Raji (cell line): ENCODE data around the gene PRRX1.

Experiments
- POLR2A ChIP-seq: IDR thresholded peaks from 2 replicates; pipeline ENCODE4 v1.6.1; 2011; ENCODE audit warnings: low read depth, low read length, control low read depth; ENCODE audit not compliant: insufficient read depth

PRRX1 gene

GRCh38 chr1:170716835-170717429, 53.0 kb downstream of the PRRX1 start:
- TF ChIP-seq POLR2A: no peak

DNA sequence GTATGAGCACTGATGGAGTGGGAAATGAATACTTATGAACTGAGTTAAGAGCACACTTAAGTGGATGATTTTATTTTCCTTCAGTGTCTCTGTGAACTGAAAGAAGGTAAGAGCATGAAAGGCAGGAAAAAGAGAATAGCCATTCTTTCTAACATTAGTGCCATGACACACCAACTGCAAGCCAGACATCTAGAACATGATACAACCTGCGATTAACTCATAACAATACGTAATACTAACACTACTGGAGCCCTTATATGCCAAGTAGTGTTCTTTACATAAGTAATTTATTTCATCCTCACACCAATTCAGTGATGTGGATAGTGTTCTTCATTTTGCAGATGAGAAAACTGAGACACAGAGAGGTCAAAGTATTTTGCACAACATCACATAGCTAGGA, 56.7 kb downstream of the PRRX1 start:
- TF ChIP-seq POLR2A: no peak

GRCh38 chr1:170721621-170722020, 57.7 kb downstream of the PRRX1 start:
- no peak for TF ChIP-seq POLR2A

DNA sequence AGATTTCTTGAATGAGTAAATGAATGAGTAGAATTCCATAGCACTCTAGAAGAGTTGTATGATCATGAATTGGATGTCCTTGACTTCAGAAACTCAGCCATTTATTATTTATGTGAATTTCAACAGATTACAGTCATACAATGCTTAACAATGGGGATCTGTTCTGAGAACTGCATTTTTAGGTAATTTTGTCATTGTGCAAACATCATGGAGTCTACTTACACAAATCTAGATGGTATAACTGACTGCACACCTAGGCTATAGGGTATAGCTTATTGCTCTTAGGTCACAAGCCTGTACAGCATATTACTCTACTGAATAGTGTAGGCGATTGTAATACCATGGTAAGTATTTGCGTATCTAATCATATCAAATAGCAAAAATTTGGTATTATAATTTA, 59.6 kb downstream of the PRRX1 start:
- TF ChIP-seq POLR2A: no peak

GRCh38 chr1:170725326-170725725, 61.4 kb downstream of the PRRX1 start:
- no peak for TF ChIP-seq POLR2A

DNA sequence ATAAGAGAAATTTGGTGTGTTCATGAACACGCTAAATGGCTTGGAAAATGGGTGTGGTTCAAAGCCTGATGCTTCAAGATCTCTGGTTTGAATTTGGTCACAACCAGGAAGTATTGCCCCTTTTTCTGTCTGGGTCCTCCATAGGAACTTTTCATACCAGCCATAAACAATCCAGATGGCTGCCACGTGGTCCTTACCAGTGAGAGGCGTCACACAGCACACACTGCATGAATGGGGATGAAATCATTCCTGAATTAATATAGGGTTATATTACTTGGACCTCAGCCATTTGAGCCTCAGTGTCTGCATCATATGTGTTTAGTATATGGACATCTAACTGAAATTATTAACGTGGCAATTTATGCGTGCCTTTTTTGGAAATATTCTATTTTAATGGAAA, 64.0 kb downstream of the PRRX1 start:
- TF ChIP-seq POLR2A: no peak

GRCh38 chr1:170729225-170730002, 65.5 kb downstream of the PRRX1 start:
- TF ChIP-seq POLR2A: no peak

DNA sequence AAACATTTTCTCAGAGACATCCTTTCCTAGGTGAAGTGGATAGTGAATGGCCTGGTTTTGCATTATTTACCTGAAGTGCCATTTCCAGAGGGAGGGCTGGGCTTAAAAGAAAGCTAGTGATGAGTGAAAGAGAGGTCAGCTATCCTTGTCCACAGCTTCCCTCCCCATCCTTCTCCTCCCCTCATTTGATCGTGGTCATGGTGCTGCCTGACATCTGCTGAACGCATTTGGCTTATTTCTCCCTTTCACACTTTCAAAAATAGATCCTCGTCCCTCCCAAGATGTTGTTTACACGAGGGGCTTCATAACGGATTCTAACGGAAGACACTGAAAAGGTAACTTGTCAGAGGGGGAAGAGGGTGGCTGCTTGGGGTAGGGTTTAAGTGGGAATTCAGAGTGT, 66.1 kb downstream of the PRRX1 start:
- no peak for TF ChIP-seq POLR2A

DNA sequence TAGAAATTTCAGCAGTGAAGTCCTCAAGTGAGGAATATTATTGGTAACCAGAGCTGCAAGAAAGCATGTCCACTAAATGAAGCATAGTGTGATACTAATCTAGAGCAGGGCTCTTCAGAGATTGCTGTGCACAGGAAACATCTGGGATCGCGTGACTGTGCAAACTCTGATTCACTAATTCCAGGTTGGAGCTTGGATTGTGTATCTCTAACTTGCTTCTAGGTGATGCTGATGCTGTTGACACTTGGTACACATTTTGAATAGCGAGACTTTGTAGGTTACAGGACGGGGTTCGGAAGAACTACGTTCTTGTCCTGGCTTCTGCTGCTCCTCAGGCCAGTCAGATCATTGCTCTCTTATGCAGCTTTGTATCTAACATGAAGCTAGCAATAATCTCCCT, 66.5 kb downstream of the PRRX1 start:
- TF ChIP-seq POLR2A: no peak

- no peak for TF ChIP-seq POLR2A
These were observed 67.8 kb downstream of the PRRX1 start for GRCh38 chr1:170731566-170732251.

- TF ChIP-seq POLR2A: no peak
These were observed 68.3 kb downstream of the PRRX1 start for GRCh38 chr1:170732252-170732588.

GRCh38 chr1:170734412-170735175, 70.7 kb downstream of the PRRX1 start:
- no peak for TF ChIP-seq POLR2A

- no peak for TF ChIP-seq POLR2A
These were observed 71.7 kb downstream of the PRRX1 start for GRCh38 chr1:170735366-170736263.

DNA sequence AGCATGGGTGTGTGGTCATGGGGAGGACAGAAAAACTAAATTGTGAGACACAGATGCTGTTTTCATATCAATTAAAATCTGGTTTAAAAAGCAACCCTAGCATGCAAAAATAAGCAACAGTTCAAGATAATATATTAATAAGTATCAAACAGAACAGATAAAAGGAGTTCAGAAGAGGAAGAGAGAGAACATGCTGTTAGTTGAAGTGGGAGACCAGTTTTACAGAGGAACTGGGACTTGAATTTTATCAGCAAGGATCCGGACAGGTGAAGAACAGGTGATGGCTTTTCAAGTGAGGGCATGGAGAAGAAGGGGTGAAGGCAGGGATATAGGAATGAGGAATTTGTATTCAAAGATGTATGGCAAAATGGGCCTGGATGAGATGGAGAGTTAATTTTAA, 75.9 kb downstream of the PRRX1 start:
- TF ChIP-seq POLR2A: no peak

GRCh38 chr1:170741678-170742077, 77.7 kb downstream of the PRRX1 start:
- TF ChIP-seq POLR2A: no peak
